Esophagus (tissue), 2 donors: ENCODE measurements around the gene GBX1. TPM values are rescaled to one million over a fixed set of nuclear protein-coding genes. Genes with fewer than 3 reads are reported as not detected.
A peak's percentile ranks its signal among the peaks of the same experiment; 100 is the strongest.

Experiments used
- H3K27ac ChIP-seq, 2 donors: one replicate each; pipeline ENCODE4 v1.5.1; 2013; ENCODE audit warnings: low read depth in 2 of 2, mild to moderate bottlenecking in 2 of 2, inconsistent platforms in 1 of 2, low read length in 1 of 2, moderate library complexity in 1 of 2
- H3K27me3 ChIP-seq, 2 donors: one replicate each; pipeline ENCODE4 v1.6.1; 2013; ENCODE audit warnings: low read length in 2 of 2, control low read depth in 1 of 2, mild to moderate bottlenecking in 1 of 2; ENCODE audit not compliant: insufficient read depth in 2 of 2, control insufficient read depth in 1 of 2
- H3K36me3 ChIP-seq, 2 donors: one replicate each; pipeline ENCODE4 v1.6.1; 2013; ENCODE audit warnings: low read length in 1 of 2; ENCODE audit not compliant: control insufficient read depth in 2 of 2, insufficient read depth in 2 of 2
- H3K4me1 ChIP-seq, 2 donors: one replicate each; pipeline ENCODE4 v1.6.1; 2013; ENCODE audit warnings: low read length in 1 of 2; ENCODE audit not compliant: control insufficient read depth in 2 of 2, insufficient read depth in 2 of 2
- H3K4me3 ChIP-seq, 2 donors: one replicate each; pipeline ENCODE4 v1.5.1; 2013; ENCODE audit warnings: low read length in 2 of 2, mild to moderate bottlenecking in 2 of 2, low read depth in 1 of 2, moderate library complexity in 1 of 2
- H3K9me3 ChIP-seq, 2 donors: one replicate each; pipeline ENCODE4 v1.6.1; 2013; ENCODE audit warnings: mild to moderate bottlenecking in 2 of 2, low read depth in 1 of 2, low read length in 1 of 2, moderate library complexity in 1 of 2; ENCODE audit not compliant: control insufficient read depth in 2 of 2, insufficient read depth in 1 of 2
- WGBS, 2 donors: extraction: QIAGEN DNeasy Blood & Tissue Kit; methylation state at CpG; one replicate each; pipeline ENCODE4 v1.1.7; 2013; 5-methylcytosine and 5-hydroxymethylcytosine counted together
- polyA plus RNA-seq, 2 donors: library from polyadenylated mRNA; stranded (reverse); fragments of 200-250 nt; gene quantifications; one replicate each; pipeline ENCODE4 v1.2.3, GENCODE V29; 2013
- donor health status: healthy with polysubstance abuse.
- donor health status: Bipolar disorder and iron deficiency.

The GBX1 gene
- polyA plus RNA-seq, 2 donors: not detected

DNA sequence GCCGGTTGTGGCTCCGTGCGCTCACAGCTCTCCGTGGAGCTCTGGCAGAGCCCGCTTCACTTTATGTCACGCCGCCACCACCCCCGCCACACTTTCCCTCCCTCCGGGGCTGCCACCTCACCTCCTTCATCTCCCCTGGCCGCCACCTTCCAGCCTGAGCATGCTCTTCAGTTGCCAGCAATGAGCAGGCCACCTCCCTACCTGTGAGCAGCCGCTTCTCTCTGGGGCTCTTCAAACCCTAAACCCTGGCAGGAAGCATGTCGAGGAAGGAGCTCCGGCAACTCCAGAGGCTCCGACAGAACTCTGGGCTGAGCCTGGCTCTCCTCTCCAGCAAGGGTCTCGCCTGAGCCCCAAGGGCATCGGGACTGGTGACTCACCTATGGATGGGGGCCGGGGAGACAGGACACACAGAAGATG, 36.7 kb downstream of the GBX1 start:
- H3K27ac ChIP-seq: no peak overlapping the region
- H3K4me1 ChIP-seq: peaks cover 0 to 9% of the 10 kb centered on the region in 2 donors
- no peaks in the 10 kb centered on the region for H3K9me3 ChIP-seq
- H3K4me3 ChIP-seq: no peak overlapping the region
- 92 to 93% methylated on average over 17 of the region's 17 CpGs for WGBS, 2 donors
- H3K36me3 ChIP-seq: peaks cover 12 to 66% of the 10 kb centered on the region in 2 donors
- H3K27me3 ChIP-seq: no peaks in the 10 kb centered on the region

DNA sequence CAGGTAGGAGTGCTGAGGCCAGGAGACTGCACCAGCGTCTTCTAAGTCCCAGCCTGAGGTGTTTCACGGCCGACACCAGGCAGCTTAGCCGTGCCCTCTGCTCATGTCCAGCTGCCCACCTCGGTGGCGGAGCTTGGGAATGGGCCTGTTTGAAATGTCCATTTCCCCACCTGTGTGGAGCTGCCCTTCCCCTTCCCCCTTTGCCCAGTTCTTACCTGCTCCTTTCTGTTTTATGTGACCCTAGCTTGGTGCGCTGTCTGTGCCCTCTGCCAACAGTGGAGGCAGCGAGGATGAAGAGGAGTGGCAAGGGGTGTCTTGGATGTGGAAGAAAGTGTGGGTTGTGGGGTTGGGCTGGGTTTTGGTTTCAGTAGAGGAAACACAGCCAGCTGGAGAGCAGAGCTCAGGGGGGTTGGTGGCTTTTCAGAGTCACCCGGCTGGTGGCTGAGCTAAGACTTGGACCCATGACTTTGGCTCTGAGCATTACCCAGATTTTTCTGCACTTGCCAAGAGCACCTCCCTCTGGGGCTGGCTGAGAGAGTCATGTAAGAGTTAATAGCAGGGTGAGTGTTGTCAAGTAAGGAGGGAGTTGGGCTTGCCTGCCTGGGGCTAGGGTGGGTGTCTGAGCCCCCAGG, 37.4 kb downstream of the GBX1 start:
- 89 to 94% methylated on average over 9 of the region's 9 CpGs for WGBS, 2 donors
- H3K4me3 ChIP-seq: no peak overlapping the region
- H3K9me3 ChIP-seq: no peaks in the 10 kb centered on the region
- peaks cover 0 to 15% of the 10 kb centered on the region in 2 donors for H3K4me1 ChIP-seq
- H3K36me3 ChIP-seq: peaks cover 12 to 61% of the 10 kb centered on the region in 2 donors
- H3K27ac ChIP-seq: no peak overlapping the region
- H3K27me3 ChIP-seq: no peaks in the 10 kb centered on the region

DNA sequence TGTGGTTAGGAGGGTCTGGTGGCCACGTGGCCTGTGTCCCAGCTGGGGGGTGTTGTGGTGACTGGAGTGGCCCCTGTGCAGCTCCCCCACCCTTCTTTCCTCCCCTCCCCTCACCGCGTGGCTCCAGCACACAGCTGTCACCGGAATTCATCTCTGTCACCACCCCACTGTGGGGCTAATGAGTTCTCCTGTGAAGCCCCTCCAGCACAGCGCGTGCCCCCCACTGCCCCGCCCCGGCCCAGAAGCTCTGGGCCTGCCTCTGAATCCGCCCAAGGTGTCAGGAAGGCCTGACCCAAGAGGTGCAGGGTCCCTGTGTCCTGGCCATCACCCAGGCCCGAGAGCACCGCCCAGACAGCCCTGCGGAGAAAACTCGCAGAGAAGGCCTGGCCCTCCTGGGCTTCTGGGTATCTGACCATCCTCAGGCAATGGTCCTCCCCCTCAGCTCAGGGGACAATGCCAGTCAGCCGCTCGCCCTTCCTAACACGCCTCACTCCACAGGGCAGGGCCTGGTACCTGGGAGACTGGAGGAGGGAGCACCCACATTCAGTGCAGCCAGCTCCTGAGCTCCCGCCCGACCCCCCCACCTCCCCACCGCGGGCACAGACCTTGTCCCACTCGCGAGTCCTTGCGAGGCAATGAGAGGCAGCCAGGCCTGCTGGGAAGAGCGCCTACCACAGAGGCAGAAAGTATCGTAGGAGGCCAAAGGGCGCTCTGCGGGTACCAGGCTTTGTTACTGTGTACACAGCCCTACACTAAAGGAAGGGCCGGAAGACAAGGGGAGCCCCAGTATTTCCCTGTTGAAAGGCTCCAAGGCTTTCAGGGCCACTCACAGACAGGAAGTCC, 38.2 kb downstream of the GBX1 start:
- H3K27me3 ChIP-seq: no peaks in the 10 kb centered on the region
- H3K27ac ChIP-seq: no peak overlapping the region
- 86 to 88% methylated on average over 28 of the region's 28 CpGs for WGBS, 2 donors
- peaks cover 5 to 60% of the 10 kb centered on the region in 2 donors for H3K36me3 ChIP-seq
- no peaks in the 10 kb centered on the region for H3K9me3 ChIP-seq
- peaks cover 0 to 18% of the 10 kb centered on the region in 2 donors for H3K4me1 ChIP-seq
- H3K4me3 ChIP-seq: no peak overlapping the region

DNA sequence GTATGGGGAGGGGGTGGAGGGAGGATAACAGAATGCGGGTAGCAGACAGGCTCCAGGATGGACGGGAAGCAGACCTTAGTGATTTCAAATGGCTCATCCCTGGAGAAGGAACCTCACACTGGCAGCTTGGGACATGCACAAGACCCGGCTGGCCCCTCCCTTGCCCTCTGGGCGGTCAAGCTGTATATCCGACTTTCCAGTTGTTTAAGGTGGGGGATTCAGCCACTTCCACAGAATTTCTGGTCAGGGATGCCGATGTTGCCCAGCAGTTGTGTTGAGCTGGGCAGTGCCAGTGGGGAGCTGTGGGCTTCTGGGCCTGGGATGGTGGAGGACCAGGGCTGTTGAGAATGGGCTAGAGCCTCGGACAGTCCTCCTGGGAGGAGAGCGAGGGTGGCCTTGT, 38.8 kb downstream of the GBX1 start:
- Histone ChIP-seq H3K36me3 (peaks cover 5 to 57% of the 10 kb centered on the region in 2 donors), H3K9me3 (no peaks in the 10 kb centered on the region), H3K27ac (no peak overlapping the region), H3K4me3 (no peak overlapping the region), H3K27me3 (no peaks in the 10 kb centered on the region), H3K4me1 (peaks cover 0 to 21% of the 10 kb centered on the region in 2 donors)
- 84% methylated on average over 8 of the region's 8 CpGs for WGBS, 2 donors

DNA sequence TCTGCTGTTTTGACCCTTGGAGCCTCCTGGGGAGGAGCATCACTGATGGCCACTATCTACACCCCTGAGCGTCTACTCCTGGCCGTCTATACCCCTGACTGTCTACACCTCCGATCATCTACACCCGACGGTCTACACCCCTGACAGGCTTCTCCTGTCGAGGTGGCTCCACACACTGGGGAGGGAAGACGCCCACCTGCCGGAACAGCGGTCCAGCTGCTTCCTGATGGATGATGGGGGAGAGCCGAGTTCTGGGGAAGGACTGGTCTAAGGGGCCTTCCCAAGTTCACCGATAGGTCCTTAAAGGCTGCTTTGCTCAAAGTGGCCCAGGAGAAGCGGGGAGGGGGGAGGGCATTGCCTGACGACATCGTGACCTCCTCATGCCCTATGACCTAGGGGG, 39.4 kb downstream of the GBX1 start:
- peaks cover 3 to 61% of the 10 kb centered on the region in 2 donors for H3K36me3 ChIP-seq
- WGBS, 2 donors: 82 to 90% methylated on average over 14 of the region's 14 CpGs
- no peaks in the 10 kb centered on the region for H3K9me3 ChIP-seq

DNA sequence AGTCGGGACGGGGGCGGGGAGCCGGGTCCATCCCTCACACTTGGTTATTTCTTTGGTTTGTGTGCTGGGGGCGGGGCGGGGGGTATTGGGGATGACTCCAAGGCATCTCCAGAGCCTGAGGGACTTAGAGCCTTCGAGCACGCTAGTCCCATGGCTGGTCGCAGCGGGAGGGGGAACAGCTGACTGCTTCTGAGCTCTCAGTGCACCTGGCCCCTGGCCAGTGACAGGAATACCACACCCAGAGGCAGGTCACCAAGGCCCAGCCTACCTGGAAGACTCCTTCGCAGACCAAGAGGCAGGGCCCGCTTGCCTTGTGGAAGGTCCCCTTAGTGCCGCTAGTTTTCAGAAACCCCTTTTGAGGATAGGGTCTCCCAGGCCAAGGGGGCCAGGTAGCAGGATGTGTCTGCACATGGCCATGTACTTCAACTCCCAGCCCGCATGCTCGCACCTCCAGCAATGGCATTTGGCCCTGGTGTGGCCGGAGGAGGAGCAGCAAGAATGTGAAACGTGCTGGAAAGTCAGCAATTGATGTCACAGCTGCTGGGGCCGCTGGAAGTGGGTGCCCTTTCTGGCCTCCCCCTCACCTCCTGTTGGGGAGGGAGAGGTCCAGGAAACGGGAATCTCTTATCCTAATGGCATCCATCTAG, 40.9 kb downstream of the GBX1 start:
- H3K9me3 ChIP-seq: no peaks in the 10 kb centered on the region
- no peaks in the 10 kb centered on the region for H3K27me3 ChIP-seq
- peaks cover 2 to 58% of the 10 kb centered on the region in 2 donors for H3K36me3 ChIP-seq
- H3K4me1 ChIP-seq: peaks cover 0 to 21% of the 10 kb centered on the region in 2 donors
- no peak overlapping the region for H3K4me3 ChIP-seq
- WGBS, 2 donors: 53 to 65% methylated on average over 19 of the region's 19 CpGs
- H3K27ac ChIP-seq: peak overlapping the region; percentile 3 to 70

More for the DNA sequence above, 39.4 kb downstream of the GBX1 start:
- no peaks in the 10 kb centered on the region for H3K27me3 ChIP-seq
- H3K4me3 ChIP-seq: no peak overlapping the region
- no peak overlapping the region for H3K27ac ChIP-seq
- peaks cover 0 to 21% of the 10 kb centered on the region in 2 donors for H3K4me1 ChIP-seq

DNA sequence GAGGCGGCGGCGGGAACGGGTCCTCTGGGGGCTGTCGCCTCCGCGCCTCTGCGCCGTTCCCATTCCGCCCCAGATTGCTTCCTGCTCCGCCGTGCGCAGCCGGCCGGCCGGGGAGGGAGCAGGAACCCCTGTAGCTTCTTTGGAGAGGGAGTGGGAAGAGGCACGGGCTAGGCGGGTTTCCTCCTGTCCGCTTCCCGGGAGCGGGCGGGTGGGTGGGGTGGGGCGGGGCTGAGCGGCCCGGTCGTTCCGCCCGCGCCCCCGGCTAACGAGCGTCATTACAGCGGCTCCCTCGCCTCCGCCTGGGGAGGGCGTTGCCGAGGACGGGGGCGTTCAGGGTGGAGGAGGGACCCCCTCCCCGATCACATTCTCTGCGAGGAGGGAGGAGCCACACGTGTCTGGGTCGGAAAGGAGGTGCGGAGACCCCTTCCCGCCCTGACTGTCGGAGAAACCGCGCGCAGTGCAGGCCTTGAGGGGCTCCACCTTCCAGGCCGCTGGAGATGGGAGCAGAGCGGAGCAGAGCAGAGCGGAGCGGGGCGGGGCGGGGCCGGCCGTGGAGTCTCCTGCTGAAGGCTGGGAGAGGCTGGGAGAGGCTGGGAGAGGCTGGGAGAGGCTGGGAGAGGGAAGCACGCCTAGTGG, 41.5 kb downstream of the GBX1 start:
- 27 to 32% methylated on average over 49 to 58 of the region's 58 CpGs for WGBS, 2 donors
- peak overlapping the region; percentile 3 to 70 for H3K27ac ChIP-seq
- H3K4me3 ChIP-seq: peak overlapping the region; percentile 12 to 25
- H3K4me1 ChIP-seq: peaks cover 0 to 21% of the 10 kb centered on the region in 2 donors
- H3K9me3 ChIP-seq: no peaks in the 10 kb centered on the region
- H3K36me3 ChIP-seq: peaks cover 5 to 60% of the 10 kb centered on the region in 2 donors
- H3K27me3 ChIP-seq: no peaks in the 10 kb centered on the region

DNA sequence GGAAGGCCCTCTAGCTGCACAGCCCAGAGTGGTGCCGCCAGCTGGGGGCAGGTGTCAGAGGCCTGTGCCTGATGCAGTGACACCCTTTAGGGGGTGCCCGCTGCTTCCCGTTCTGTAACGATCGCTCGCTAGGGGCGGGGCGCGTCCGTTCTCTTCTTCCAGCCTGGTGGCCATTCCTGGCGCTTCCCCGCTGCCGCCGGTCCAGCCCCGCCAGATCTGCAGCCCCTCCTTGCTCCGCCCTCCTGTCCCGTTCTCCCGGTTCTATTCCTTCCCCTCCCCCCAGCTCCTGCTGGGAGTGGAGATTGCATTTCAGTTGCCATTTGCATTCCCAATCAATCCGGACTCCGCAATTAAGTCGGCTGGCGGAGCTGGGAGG, 42.0 kb downstream of the GBX1 start:
- Histone ChIP-seq H3K36me3 (peaks cover 9 to 60% of the 10 kb centered on the region in 2 donors), H3K4me3 (peak overlapping the region; percentile 12 to 25), H3K9me3 (no peaks in the 10 kb centered on the region), H3K27ac (peak overlapping the region in 1 of 2 donors; percentile 68), H3K27me3 (no peaks in the 10 kb centered on the region), H3K4me1 (peaks cover 0 to 21% of the 10 kb centered on the region in 2 donors)
- 19 to 37% methylated on average over 21 to 22 of the region's 22 CpGs for WGBS, 2 donors

DNA sequence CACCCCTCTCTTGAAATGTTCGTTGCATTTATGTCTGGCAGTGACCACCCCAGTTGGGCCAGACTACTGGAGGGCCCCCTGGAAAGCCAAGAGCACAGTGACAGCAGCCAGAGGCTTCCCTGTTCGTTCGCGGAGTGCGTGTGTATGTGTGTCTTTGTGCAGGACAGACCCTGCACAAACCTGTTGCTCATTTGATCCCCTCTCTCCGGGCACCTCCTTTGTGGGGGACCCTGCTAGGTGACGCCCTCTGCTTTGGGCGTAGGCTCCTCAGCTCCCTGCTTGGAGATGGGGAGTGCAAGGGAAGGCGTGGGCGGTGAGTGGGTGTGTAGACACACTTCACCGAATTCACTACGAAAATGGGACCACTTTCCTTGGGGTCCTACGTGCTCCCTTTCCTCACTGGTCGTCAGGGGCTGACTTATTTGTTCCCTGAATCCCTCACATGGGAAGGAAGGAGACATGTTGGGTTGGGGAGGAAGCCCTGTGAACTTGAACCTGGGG, 42.5 kb downstream of the GBX1 start:
- WGBS, 2 donors: 77 to 87% methylated on average over 14 of the region's 14 CpGs
- Histone ChIP-seq H3K36me3 (peaks cover 11 to 59% of the 10 kb centered on the region in 2 donors), H3K27me3 (no peaks in the 10 kb centered on the region), H3K4me3 (no peak overlapping the region), H3K9me3 (no peaks in the 10 kb centered on the region), H3K27ac (peak overlapping the region in 1 of 2 donors; percentile 68), H3K4me1 (peaks cover 0 to 21% of the 10 kb centered on the region in 2 donors)
